Astrocyte (in vitro differentiated cells and primary cell): ENCODE results near the gene ATXN1. TPM values are rescaled to one million over a fixed set of nuclear protein-coding genes. Genes with fewer than 3 reads are reported as not detected.
"Not testable (repeated sequence)": the region's sequence is repeated elsewhere in the genome, so short reads cannot be mapped to it uniquely, and the experiment has no call there.

Source experiments
- DNase-seq: peaks from one replicate; pipeline ENCODE4 v3.0.0-alpha.2; 2010; ENCODE audit warnings: low read depth
- FAIRE-seq: peaks from 2 replicates; lab custom pipeline; 2011; peaks lifted over from hg19 to GRCh38; lab: Jason Lieb, UNC
- H2AFZ ChIP-seq: 2 replicates; pipeline ENCODE4 v1.6.0; 2012; ENCODE audit warnings: low read depth, low read length, inconsistent platforms
- H3K27ac ChIP-seq: 2 replicates; pipeline ENCODE4 v1.5.1; 2011; ENCODE audit warnings: low read depth, low read length, inconsistent platforms
- H3K27me3 ChIP-seq: 2 replicates; pipeline ENCODE4 v1.6.0; 2011; ENCODE audit warnings: low read length, inconsistent platforms; ENCODE audit not compliant: insufficient read depth
- H3K36me3 ChIP-seq: 2 replicates; pipeline ENCODE4 v1.5.1; 2011; ENCODE audit warnings: low read length, inconsistent platforms; ENCODE audit not compliant: insufficient read depth
- H3K4me1 ChIP-seq: 2 replicates; pipeline ENCODE4 v1.5.1; 2011; ENCODE audit warnings: low read length, inconsistent platforms; ENCODE audit not compliant: insufficient read depth
- H3K4me2 ChIP-seq: 2 replicates; pipeline ENCODE4 v1.6.0; 2012; ENCODE audit warnings: low read length, inconsistent platforms
- H3K4me3 ChIP-seq: 2 replicates; pipeline ENCODE4 v1.5.1; 2011; ENCODE audit warnings: low read depth, mild to moderate bottlenecking, low read length, inconsistent platforms; ENCODE audit not compliant: insufficient read depth
- H3K79me2 ChIP-seq: 2 replicates; pipeline ENCODE4 v1.6.0; 2012; ENCODE audit warnings: mild to moderate bottlenecking, low read length, inconsistent platforms; ENCODE audit not compliant: insufficient read depth
- H3K9ac ChIP-seq: 2 replicates; pipeline ENCODE4 v1.6.0; 2012; ENCODE audit warnings: mild to moderate bottlenecking, low read length, inconsistent platforms
- H3K9me3 ChIP-seq: 2 replicates; pipeline ENCODE4 v1.5.1; 2012; ENCODE audit warnings: low read depth, mild to moderate bottlenecking, low read length, inconsistent platforms; ENCODE audit not compliant: insufficient read depth
- H4K20me1 ChIP-seq: 2 replicates; pipeline ENCODE4 v1.6.0; 2012; ENCODE audit warnings: low read length, inconsistent platforms; ENCODE audit not compliant: insufficient read depth
- H3K27ac Mint-ChIP-seq: one replicate; pipeline ENCODE4 v1.8.0; 2021; ENCODE audit warnings: mild to moderate bottlenecking, mixed read lengths; ENCODE audit not compliant: unreplicated experiment
- H3K27me3 Mint-ChIP-seq: one replicate; pipeline ENCODE4 v1.8.0; 2021; ENCODE audit warnings: low read depth, mixed read lengths; ENCODE audit not compliant: unreplicated experiment
- H3K36me3 Mint-ChIP-seq: one replicate; pipeline ENCODE4 v1.8.0; 2021; ENCODE audit warnings: low read depth, mixed read lengths; ENCODE audit not compliant: unreplicated experiment
- H3K4me1 Mint-ChIP-seq: one replicate; pipeline ENCODE4 v1.8.0; 2021; ENCODE audit warnings: low read depth, mixed read lengths; ENCODE audit not compliant: unreplicated experiment
- H3K4me3 Mint-ChIP-seq: one replicate; pipeline ENCODE4 v1.8.0; 2021; ENCODE audit warnings: mild to moderate bottlenecking, moderate library complexity, mixed read lengths; ENCODE audit not compliant: unreplicated experiment
- H3K9me3 Mint-ChIP-seq: one replicate; pipeline ENCODE4 v1.8.0; 2021; ENCODE audit warnings: mild to moderate bottlenecking, mixed read lengths; ENCODE audit not compliant: unreplicated experiment
- EZH2 ChIP-seq: IDR thresholded peaks from 2 replicates; pipeline ENCODE4 v1.6.1; 2012; ENCODE audit warnings: mild to moderate bottlenecking, low read length, inconsistent platforms; ENCODE audit not compliant: insufficient read depth
- total RNA-seq: library from RNA; stranded (reverse); gene quantifications from 2 replicates; pipeline ENCODE4 v1.2.1, GENCODE V29; 2021
- TF ChIP-seq, protein P1 (sequence below): IDR thresholded peaks from 2 replicates; pipeline ENCODE4 v1.5.1; 2011; ENCODE audit warnings: low read depth, mild to moderate bottlenecking, inconsistent platforms, low read length, moderate library complexity; ENCODE audit not compliant: insufficient read depth

The ATXN1 gene
- total RNA-seq, 1 donor from 2014 or later, result 70.9 TPM

DNA sequence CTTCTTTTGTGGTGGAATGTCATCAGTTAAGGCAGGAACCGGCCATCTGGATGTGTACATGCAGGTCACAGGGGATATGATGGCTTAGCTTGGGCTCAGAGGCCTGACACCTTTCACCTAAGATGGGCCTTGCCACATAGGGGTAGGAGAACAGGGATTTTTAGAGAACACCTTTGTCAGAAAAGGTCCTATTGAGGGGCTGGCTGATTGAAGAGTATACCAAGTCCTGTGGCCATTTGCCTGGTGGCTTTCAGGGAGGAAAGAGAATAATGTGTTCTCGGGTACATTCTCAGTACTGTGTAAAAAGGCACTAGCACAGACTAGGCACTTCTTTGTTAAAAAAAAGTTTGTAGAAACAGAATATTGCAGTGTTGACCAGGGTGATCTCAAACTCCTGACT, 496.5 kb downstream of the ATXN1 start:
- Histone ChIP-seq H2AFZ (no peak overlapping the region), H3K27me3 (peaks cover 3% of the 10 kb centered on the region), H3K27ac (no peak overlapping the region), H3K4me1 (no peaks in the 10 kb centered on the region), H4K20me1 (no peaks in the 10 kb centered on the region), H3K9ac (no peak overlapping the region), H3K9me3 (no peaks in the 10 kb centered on the region), H3K4me3 (no peak overlapping the region), H3K4me2 (no peak overlapping the region), H3K36me3 (no peaks in the 10 kb centered on the region), H3K79me2 (no peaks in the 10 kb centered on the region)
- H3K4me3 Mint-ChIP-seq, result no peak overlapping the region
- DNase-seq (no peak), FAIRE-seq (no peak)
- H3K36me3 Mint-ChIP-seq, result no peaks in the 10 kb centered on the region
- H3K4me1 Mint-ChIP-seq, result no peaks in the 10 kb centered on the region
- H3K27me3 Mint-ChIP-seq, result peaks cover 1% of the 10 kb centered on the region
- peaks cover 2% of the 10 kb centered on the region for H3K9me3 Mint-ChIP-seq
- H3K27ac Mint-ChIP-seq, result no peak overlapping the region
- TF ChIP-seq, protein P1, sequence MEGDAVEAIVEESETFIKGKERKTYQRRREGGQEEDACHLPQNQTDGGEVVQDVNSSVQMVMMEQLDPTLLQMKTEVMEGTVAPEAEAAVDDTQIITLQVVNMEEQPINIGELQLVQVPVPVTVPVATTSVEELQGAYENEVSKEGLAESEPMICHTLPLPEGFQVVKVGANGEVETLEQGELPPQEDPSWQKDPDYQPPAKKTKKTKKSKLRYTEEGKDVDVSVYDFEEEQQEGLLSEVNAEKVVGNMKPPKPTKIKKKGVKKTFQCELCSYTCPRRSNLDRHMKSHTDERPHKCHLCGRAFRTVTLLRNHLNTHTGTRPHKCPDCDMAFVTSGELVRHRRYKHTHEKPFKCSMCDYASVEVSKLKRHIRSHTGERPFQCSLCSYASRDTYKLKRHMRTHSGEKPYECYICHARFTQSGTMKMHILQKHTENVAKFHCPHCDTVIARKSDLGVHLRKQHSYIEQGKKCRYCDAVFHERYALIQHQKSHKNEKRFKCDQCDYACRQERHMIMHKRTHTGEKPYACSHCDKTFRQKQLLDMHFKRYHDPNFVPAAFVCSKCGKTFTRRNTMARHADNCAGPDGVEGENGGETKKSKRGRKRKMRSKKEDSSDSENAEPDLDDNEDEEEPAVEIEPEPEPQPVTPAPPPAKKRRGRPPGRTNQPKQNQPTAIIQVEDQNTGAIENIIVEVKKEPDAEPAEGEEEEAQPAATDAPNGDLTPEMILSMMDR, result no peak
- no peak for TF ChIP-seq EZH2

DNA sequence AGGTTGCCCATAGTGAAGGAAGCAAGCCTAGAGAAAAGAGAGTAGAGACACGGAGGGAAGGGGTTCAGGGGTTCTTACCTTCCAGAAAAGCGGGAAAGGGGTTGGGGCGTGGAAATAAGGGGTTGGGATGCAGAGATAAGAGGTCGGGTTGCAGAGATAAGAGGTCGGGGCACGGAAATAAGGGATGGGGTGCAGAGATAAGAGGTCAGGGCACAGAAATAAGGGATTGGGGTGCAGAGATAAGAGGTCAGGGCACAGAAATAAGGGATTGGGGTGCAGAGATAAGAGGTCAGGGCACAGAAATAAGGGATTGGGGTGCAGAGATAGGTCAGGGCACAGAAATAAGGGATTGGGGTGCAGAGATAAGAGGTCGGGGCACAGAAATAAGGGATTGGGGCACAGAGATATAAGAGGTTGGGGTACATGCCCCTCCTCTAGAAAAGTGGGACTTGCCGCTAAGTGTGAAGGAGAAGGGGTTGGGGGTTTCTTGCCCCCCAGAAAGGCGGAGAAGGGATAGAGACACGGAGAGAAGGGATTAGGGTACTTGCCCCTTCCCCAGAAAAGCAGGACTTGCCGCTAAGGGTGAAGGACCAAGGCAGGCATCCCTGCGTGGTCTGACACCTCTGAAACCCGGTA, 497.7 kb downstream of the ATXN1 start:
- H3K4me2 ChIP-seq, H3K27me3 Mint-ChIP-seq, DNase-seq, H3K9me3 Mint-ChIP-seq, H2AFZ ChIP-seq, H3K27ac Mint-ChIP-seq, H3K36me3 ChIP-seq, H3K4me3 Mint-ChIP-seq, H4K20me1 ChIP-seq, H3K4me1 ChIP-seq, H3K4me3 ChIP-seq, H3K4me1 Mint-ChIP-seq, H3K36me3 Mint-ChIP-seq, H3K9me3 ChIP-seq, H3K27ac ChIP-seq, FAIRE-seq, H3K9ac ChIP-seq, H3K79me2 ChIP-seq, H3K27me3 ChIP-seq: not testable (repeated sequence)

DNA sequence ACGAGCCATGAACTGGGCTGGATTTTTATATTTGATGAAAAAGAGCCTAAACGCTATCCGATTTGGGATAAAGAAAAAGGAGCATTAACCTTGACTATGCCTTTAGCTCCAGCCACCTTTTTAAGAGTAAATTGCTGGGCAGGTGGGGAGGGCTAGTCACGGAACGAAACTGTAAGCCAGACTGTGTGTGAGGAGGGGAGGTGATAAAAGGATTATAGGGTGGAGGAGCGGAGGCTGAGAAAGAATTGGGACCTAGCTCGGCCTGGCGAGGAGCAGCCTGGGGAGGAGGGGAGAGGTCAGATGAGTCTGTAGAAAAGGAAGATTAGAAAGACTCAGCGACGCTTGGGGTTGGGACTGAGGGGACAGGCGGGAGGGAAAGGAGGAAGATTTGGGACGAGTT, 498.5 kb downstream of the ATXN1 start:
- not testable (repeated sequence) for H3K27ac ChIP-seq, H3K79me2 ChIP-seq, H3K27me3 ChIP-seq, H3K4me1 Mint-ChIP-seq, H3K27ac Mint-ChIP-seq, H3K9me3 Mint-ChIP-seq, H3K27me3 Mint-ChIP-seq, H4K20me1 ChIP-seq, H3K4me1 ChIP-seq, H2AFZ ChIP-seq, H3K9ac ChIP-seq, H3K4me2 ChIP-seq, H3K9me3 ChIP-seq, H3K36me3 ChIP-seq, H3K4me3 ChIP-seq, FAIRE-seq, H3K36me3 Mint-ChIP-seq, DNase-seq, H3K4me3 Mint-ChIP-seq

DNA sequence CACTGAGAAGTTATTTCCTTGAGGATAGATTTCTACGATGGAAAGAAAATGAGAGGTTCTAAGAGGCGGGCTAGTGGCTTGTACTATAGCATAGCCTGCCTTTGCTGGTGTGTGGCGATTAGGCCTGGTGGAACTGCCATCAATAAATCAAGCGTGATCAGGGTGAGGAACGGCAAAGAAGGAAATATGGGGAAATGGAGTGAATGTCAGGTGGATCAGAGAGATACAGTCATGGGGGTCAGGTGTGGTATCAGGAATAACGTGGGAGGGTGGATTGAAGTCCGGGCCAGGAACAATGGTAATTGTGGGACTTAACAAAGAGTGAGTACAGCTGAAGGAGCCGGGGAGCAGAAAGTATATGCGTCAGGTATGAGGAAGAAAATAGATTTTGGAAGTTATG, 500.7 kb downstream of the ATXN1 start:
- not testable (repeated sequence) for H3K9me3 ChIP-seq, H3K4me1 ChIP-seq, DNase-seq, H3K79me2 ChIP-seq, H3K4me3 ChIP-seq, H3K9me3 Mint-ChIP-seq, H3K27me3 ChIP-seq, H3K36me3 Mint-ChIP-seq, H3K27ac ChIP-seq, FAIRE-seq, H4K20me1 ChIP-seq, H3K4me2 ChIP-seq, H3K36me3 ChIP-seq, H3K27me3 Mint-ChIP-seq, H3K4me3 Mint-ChIP-seq, H2AFZ ChIP-seq, H3K27ac Mint-ChIP-seq, H3K9ac ChIP-seq
- H3K4me1 Mint-ChIP-seq, result peaks cover 10% of the 10 kb centered on the region

DNA sequence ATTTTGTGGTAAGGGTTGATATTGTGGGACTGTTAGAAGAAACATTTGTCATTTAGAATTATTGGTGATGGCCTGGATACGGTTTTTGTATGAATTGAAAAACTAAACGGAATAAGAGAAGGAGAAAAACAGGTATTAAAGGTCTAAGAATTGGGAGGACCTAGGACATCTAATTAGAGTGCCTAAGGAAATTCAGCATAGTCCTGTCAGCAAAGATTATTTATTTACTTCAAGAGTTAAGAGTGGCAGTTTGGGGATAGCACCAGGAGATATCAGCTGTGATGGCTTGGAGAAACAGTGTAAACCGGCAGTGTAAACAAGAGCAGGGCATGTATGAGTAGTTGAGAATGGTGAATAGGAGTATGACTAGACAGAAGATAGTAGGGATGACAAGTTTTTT, 501.7 kb downstream of the ATXN1 start:
- H3K27ac Mint-ChIP-seq, H3K4me3 ChIP-seq, H3K27me3 ChIP-seq, H3K27ac ChIP-seq, H3K9ac ChIP-seq, FAIRE-seq, H3K27me3 Mint-ChIP-seq, H3K9me3 ChIP-seq, H3K4me3 Mint-ChIP-seq, H2AFZ ChIP-seq, H3K4me2 ChIP-seq, H3K9me3 Mint-ChIP-seq, H3K36me3 ChIP-seq, DNase-seq, H3K4me1 ChIP-seq, H3K79me2 ChIP-seq, H4K20me1 ChIP-seq, H3K36me3 Mint-ChIP-seq: not testable (repeated sequence)
- peaks cover 10% of the 10 kb centered on the region for H3K4me1 Mint-ChIP-seq
